Astrocyte (in vitro differentiated cells and primary cell): Measurements from ENCODE around the gene GPATCH11.

Source experiments
- CTCF ChIP-seq: IDR thresholded peaks from 2 replicates; pipeline ENCODE4 v1.5.1; 2011; ENCODE audit warnings: low read depth, mild to moderate bottlenecking, inconsistent platforms, low read length, moderate library complexity; ENCODE audit not compliant: insufficient read depth
- EZH2 ChIP-seq: IDR thresholded peaks from 2 replicates; pipeline ENCODE4 v1.6.1; 2012; ENCODE audit warnings: mild to moderate bottlenecking, low read length, inconsistent platforms; ENCODE audit not compliant: insufficient read depth

DNA sequence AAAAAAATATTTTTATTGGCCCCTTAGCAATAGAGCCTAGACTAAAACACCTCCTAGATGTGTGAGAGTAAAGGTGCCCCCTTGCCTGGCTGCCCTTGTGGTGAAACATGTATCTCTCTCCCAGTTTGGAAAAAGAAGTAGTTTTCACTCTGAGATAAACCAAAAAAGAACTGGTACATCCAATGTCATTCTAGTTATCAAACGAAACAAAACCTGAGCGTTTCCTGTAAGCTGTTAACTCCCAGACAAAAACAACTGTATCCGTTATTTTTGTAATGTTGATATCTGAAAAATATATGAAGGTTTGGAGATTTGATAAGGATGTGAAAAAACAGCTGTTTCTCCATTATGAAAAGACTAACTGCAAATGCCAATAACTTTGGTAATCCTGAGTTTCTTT, 24.5 kb upstream of the GPATCH11 start:
- TF ChIP-seq CTCF = no peak
- TF ChIP-seq EZH2 = no peak
